Bone marrow (tissue), 2 donors: Measurements from ENCODE around the gene NACC2.

Experiments used
- DNase-seq, 2 donors: peaks; one replicate each; lab custom pipeline; 2025; lab: John Stamatoyannopoulos, UW

Gene NACC2

GRCh38 chr9:136092741-136093140 is 2.3 kb downstream of the NACC2 start:
- no peak for DNase-seq

- DNase-seq, result no peak
These were observed 2.8 kb downstream of the NACC2 start for GRCh38 chr9:136092353-136092650.

GRCh38 chr9:136091582-136092352 is 3.3 kb downstream of the NACC2 start:
- no peak for DNase-seq

GRCh38 chr9:136090768-136091581 is 4.1 kb downstream of the NACC2 start:
- no peak for DNase-seq

- peak in 1 of 2 donors; percentile 43 for DNase-seq
These were observed 4.9 kb downstream of the NACC2 start for GRCh38 chr9:136090056-136090735.

- no peak for DNase-seq
These were observed 5.4 kb downstream of the NACC2 start for GRCh38 chr9:136089697-136090045.

GRCh38 chr9:136088939-136089696 is 6.0 kb downstream of the NACC2 start:
- DNase-seq, result no peak

GRCh38 chr9:136088481-136088938 is 6.6 kb downstream of the NACC2 start:
- DNase-seq, result no peak

GRCh38 chr9:136087741-136088480 is 7.2 kb downstream of the NACC2 start:
- DNase-seq, result no peak

GRCh38 chr9:136086951-136087740 is 7.9 kb downstream of the NACC2 start:
- DNase-seq, result no peak

- DNase-seq, result no peak
These were observed 8.7 kb downstream of the NACC2 start for GRCh38 chr9:136086213-136086881.

- no peak for DNase-seq
These were observed 9.3 kb downstream of the NACC2 start for GRCh38 chr9:136085815-136086212.

GRCh38 chr9:136084063-136084944 is 10.8 kb downstream of the NACC2 start:
- DNase-seq, result no peak

- no peak for DNase-seq
These were observed 11.5 kb downstream of the NACC2 start for GRCh38 chr9:136083558-136084062.

- DNase-seq, result no peak
These were observed 12.4 kb downstream of the NACC2 start for GRCh38 chr9:136082496-136083361.

GRCh38 chr9:136081826-136082495 is 13.1 kb downstream of the NACC2 start:
- DNase-seq, result no peak

- DNase-seq, result no peak
These were observed 13.8 kb downstream of the NACC2 start for GRCh38 chr9:136081113-136081825.
